ENCODE data around the gene RORC. TPM values are rescaled to one million over a fixed set of nuclear protein-coding genes. Genes with fewer than 3 reads are reported as not detected.

The RORC gene
- total RNA-seq, 1 donor from 2014 or later, result not detected

DNA sequence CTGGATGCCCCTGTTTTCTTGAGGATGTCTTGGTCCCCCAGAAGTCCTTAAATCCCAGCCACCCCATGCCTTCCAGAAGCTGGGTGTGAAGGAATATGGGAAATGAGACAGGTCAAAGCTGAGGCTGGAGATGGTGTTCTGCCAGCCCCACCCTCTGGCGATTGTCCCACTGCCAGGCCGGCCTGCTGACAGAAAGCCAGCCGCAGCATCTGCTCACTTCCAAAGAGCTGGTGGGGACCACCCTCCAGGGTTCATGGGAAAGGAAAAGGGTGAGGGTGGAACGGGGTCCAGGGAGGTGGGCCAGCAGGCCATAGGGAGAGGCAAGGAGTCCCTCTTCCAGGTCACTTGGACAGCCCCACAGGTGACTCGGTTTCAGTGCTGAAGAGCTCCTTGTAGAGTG is 24.5 kb downstream of the RORC start:
- no peak for DNase-seq
- Mint-ChIP-seq H3K4me3 (ENCODE audit: unreplicated experiment) (no peak overlapping the region), H3K27ac (ENCODE audit: unreplicated experiment) (no peak overlapping the region), H3K36me3 (ENCODE audit: unreplicated experiment) (no peaks in the 10 kb centered on the region), H3K9me3 (ENCODE audit: unreplicated experiment) (no peaks in the 10 kb centered on the region), H3K27me3 (ENCODE audit: unreplicated experiment) (peaks cover 5% of the 10 kb centered on the region), H3K4me1 (ENCODE audit: low read depth, unreplicated experiment) (peaks cover 8% of the 10 kb centered on the region)
- TF ChIP-seq, protein P1, sequence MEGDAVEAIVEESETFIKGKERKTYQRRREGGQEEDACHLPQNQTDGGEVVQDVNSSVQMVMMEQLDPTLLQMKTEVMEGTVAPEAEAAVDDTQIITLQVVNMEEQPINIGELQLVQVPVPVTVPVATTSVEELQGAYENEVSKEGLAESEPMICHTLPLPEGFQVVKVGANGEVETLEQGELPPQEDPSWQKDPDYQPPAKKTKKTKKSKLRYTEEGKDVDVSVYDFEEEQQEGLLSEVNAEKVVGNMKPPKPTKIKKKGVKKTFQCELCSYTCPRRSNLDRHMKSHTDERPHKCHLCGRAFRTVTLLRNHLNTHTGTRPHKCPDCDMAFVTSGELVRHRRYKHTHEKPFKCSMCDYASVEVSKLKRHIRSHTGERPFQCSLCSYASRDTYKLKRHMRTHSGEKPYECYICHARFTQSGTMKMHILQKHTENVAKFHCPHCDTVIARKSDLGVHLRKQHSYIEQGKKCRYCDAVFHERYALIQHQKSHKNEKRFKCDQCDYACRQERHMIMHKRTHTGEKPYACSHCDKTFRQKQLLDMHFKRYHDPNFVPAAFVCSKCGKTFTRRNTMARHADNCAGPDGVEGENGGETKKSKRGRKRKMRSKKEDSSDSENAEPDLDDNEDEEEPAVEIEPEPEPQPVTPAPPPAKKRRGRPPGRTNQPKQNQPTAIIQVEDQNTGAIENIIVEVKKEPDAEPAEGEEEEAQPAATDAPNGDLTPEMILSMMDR (IDR thresholded peaks at IDR 0.05; ENCODE audit: partially characterized antibody, unreplicated experiment), result no peak

- no peaks in the 10 kb centered on the region for H3K36me3 Mint-ChIP-seq (ENCODE audit: unreplicated experiment)
- TF ChIP-seq, protein P1 (IDR thresholded peaks at IDR 0.05; ENCODE audit: partially characterized antibody, unreplicated experiment), result no peak
- DNase-seq, result no peak
- H3K4me3 Mint-ChIP-seq (ENCODE audit: unreplicated experiment), result no peak overlapping the region
- peaks cover 4% of the 10 kb centered on the region for H3K4me1 Mint-ChIP-seq (ENCODE audit: low read depth, unreplicated experiment)
- peaks cover 8% of the 10 kb centered on the region for H3K27me3 Mint-ChIP-seq (ENCODE audit: unreplicated experiment)
- H3K27ac Mint-ChIP-seq (ENCODE audit: unreplicated experiment), result no peak overlapping the region
- H3K9me3 Mint-ChIP-seq (ENCODE audit: unreplicated experiment), result no peaks in the 10 kb centered on the region
Observed at GRCh38 chr1:151806170-151806569, 25.4 kb downstream of the RORC start.

DNA sequence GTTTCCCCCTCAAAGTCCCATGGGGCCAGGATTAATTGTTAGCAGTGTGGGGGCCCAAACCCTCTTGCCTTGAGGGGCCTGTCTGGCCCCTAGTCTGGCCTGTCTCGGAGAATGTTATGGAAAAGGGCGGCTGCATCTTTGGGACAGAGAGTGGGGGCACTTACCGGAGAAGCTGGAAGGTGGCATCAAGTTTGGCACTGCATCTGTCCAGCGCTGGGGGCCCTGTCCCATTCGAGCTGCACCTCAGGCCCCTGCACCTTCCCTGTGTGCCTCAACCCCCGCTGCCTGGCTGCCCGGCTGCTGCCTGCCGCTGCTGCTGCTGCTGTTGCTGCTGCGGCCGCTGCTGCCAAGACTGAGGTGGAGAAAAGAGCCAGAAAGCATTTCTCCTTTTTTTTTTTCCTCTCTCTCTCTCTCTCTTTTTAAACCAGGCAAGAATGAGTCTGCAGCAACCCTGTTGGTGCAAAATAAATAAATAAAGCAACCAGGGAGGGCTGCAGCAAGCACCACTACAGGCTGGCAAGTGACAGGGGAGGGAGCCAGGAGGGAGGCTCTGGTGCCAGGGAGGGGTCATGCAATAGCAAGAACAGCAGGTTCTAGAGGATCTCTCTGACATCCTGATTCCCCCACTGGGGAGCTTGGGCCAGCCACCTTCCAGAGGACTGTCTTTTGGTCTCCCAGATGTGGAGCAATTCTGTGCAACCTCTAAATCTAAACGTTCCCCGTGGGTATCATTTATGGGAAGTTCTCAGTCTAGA is 26.4 kb downstream of the RORC start, which contains the start of gene LINGO4:
Gene LINGO4, minus strand, starts transcription at position 354 of the 755 bp plus-strand sequence. CDS start 2,715 bp downstream, outside the sequence.
- Mint-ChIP-seq H3K27me3 (ENCODE audit: unreplicated experiment) (peaks cover 8% of the 10 kb centered on the region), H3K36me3 (ENCODE audit: unreplicated experiment) (peaks cover under 1% of the 10 kb centered on the region), H3K9me3 (ENCODE audit: unreplicated experiment) (no peaks in the 10 kb centered on the region), H3K4me1 (ENCODE audit: low read depth, unreplicated experiment) (no peaks in the 10 kb centered on the region), H3K4me3 (ENCODE audit: unreplicated experiment) (no peak within 1 kb of the TSS), H3K27ac (ENCODE audit: unreplicated experiment) (no peak within 1 kb of the TSS)
- no peak for DNase-seq
- TF ChIP-seq, protein P1 (IDR thresholded peaks at IDR 0.05; ENCODE audit: partially characterized antibody, unreplicated experiment), result no peak

DNA sequence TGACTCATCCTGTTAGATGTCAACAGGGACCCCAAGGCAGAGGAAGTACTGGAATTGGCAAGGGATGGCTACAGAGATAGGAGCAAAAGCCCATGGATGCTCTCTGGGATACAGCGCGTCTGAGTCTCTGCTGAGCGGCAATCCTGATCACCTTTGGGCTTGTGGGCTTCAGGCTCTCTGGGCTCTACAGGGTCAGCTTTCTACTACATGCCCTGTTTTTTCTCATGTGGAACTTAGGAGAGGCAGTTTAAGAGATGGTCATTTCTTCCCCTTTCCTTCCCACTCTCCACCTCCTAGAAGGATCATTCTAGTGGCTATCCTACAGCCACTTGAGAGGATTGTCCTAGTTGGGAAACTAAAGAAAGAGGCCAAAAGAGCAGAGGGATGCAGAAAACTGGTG is 27.7 kb downstream of the RORC start:
- H3K27ac Mint-ChIP-seq (ENCODE audit: unreplicated experiment), result no peak overlapping the region
- DNase-seq, result no peak

DNA sequence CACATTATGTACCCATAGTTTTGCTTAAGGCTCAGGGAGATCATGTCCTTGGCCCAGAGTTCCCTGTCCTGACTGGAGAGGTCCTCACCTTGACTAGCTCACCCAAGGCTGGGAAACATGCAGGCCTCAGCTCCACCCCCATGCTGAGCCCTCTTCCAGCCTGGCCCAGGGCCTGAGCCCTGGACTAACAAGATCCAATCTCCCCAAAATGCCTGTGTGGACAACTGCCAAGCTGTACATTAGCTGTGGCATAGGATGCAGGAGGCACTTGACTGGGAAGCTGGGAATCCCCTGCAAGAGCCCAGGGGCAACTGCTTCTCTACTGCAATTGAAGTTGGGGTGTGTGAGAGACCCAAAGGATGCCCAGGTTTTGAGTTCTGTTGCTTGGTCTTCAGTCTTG is 28.4 kb downstream of the RORC start:
- Mint-ChIP-seq H3K36me3 (ENCODE audit: unreplicated experiment) (peaks cover 7% of the 10 kb centered on the region), H3K4me1 (ENCODE audit: low read depth, unreplicated experiment) (peaks cover 2% of the 10 kb centered on the region), H3K27me3 (ENCODE audit: unreplicated experiment) (peaks cover 13% of the 10 kb centered on the region), H3K9me3 (ENCODE audit: unreplicated experiment) (peaks cover 2% of the 10 kb centered on the region), H3K4me3 (ENCODE audit: unreplicated experiment) (no peak overlapping the region), H3K27ac (ENCODE audit: unreplicated experiment) (no peak overlapping the region)
- no peak for DNase-seq
- TF ChIP-seq, protein P1 (IDR thresholded peaks at IDR 0.05; ENCODE audit: partially characterized antibody, unreplicated experiment), result no peak

More for the DNA sequence above, 27.7 kb downstream of the RORC start:
- Mint-ChIP-seq H3K9me3 (ENCODE audit: unreplicated experiment) (peaks cover 2% of the 10 kb centered on the region), H3K27me3 (ENCODE audit: unreplicated experiment) (peaks cover 15% of the 10 kb centered on the region), H3K4me1 (ENCODE audit: low read depth, unreplicated experiment) (peaks cover 2% of the 10 kb centered on the region), H3K36me3 (ENCODE audit: unreplicated experiment) (peaks cover 7% of the 10 kb centered on the region), H3K4me3 (ENCODE audit: unreplicated experiment) (no peak overlapping the region)
- TF ChIP-seq, protein P1 (IDR thresholded peaks at IDR 0.05; ENCODE audit: partially characterized antibody, unreplicated experiment), result no peak
